ENCODE measurements around the gene MICALL2. TPM values are rescaled to one million over a fixed set of nuclear protein-coding genes. Genes with fewer than 3 reads are reported as not detected.
A peak's percentile ranks its signal among the peaks of the same experiment; 100 is the strongest.

MICALL2 gene
- polyA plus RNA-seq, 2 of the 4 experiments (the other 2 are of a cell fraction): 6.1 to 20.6 TPM

GRCh38 chr7:1458683-1459511, at the start of gene MICALL2 (continued):
- TF ChIP-seq FOXS1 (CRISPR knock-in tag; IDR thresholded peaks at IDR 0.05) (no peak), ZNF302 (CRISPR knock-in tag; IDR thresholded peaks at IDR 0.05) (no peak), ESRRA (IDR thresholded peaks at IDR 0.05; ENCODE audit: borderline replicate concordance, low read length) (no peak), FOSB (CRISPR knock-in tag; IDR thresholded peaks at IDR 0.05) (no peak), HEYL (CRISPR knock-in tag; IDR thresholded peaks at IDR 0.05) (no peak), CBX8 (IDR thresholded peaks at IDR 0.05) (no peak), ZSCAN20 (CRISPR knock-in tag; IDR thresholded peaks at IDR 0.05) (no peak), MAX (IDR thresholded peaks at IDR 0.05) (peak; percentile 63), SREBF2 (IDR thresholded peaks at IDR 0.05) (no peak), RFX5 (IDR thresholded peaks at IDR 0.05) (no peak), MYC (IDR thresholded peaks at IDR 0.05; ENCODE audit: borderline replicate concordance, low read length) (peak; percentile 20; the same call in 1 of the 2 replicates), BHLHE40 (IDR thresholded peaks at IDR 0.05; ENCODE audit: low read depth, low read length) (no peak), FOSL2 (IDR thresholded peaks at IDR 0.05) (peak; percentile 76), FOSL2 (CRISPR knock-in tag; IDR thresholded peaks at IDR 0.05) (peak; percentile 96), EP300 (IDR thresholded peaks at IDR 0.05) (no peak), ATOH8 (CRISPR knock-in tag; IDR thresholded peaks at IDR 0.05; ENCODE audit: low read depth) (no peak), MAZ (IDR thresholded peaks at IDR 0.05; ENCODE audit: borderline replicate concordance, low read depth, low read length) (no peak), CHD4 (IDR thresholded peaks at IDR 0.05; ENCODE audit: borderline replicate concordance) (no peak), SMC3 (IDR thresholded peaks at IDR 0.05) (no peak), MAFK (IDR thresholded peaks at IDR 0.05; ENCODE audit: partially characterized antibody) (peak; percentile 10), NPAS2 (CRISPR knock-in tag; IDR thresholded peaks at IDR 0.05; ENCODE audit: borderline replicate concordance) (no peak), E2F6 (IDR thresholded peaks at IDR 0.05; ENCODE audit: borderline replicate concordance, low read depth) (no peak; the same call in 1 of the 2 replicates), JUNB (IDR thresholded peaks at IDR 0.05) (peak; percentile 51; the same call in 1 of the 2 replicates), POLR2A (IDR thresholded peaks at IDR 0.05; ENCODE audit: low read length) (peak; percentile 99), EHMT2 (IDR thresholded peaks at IDR 0.05; ENCODE audit: low read depth) (no peak)
- TF ChIP-seq, protein P1, sequence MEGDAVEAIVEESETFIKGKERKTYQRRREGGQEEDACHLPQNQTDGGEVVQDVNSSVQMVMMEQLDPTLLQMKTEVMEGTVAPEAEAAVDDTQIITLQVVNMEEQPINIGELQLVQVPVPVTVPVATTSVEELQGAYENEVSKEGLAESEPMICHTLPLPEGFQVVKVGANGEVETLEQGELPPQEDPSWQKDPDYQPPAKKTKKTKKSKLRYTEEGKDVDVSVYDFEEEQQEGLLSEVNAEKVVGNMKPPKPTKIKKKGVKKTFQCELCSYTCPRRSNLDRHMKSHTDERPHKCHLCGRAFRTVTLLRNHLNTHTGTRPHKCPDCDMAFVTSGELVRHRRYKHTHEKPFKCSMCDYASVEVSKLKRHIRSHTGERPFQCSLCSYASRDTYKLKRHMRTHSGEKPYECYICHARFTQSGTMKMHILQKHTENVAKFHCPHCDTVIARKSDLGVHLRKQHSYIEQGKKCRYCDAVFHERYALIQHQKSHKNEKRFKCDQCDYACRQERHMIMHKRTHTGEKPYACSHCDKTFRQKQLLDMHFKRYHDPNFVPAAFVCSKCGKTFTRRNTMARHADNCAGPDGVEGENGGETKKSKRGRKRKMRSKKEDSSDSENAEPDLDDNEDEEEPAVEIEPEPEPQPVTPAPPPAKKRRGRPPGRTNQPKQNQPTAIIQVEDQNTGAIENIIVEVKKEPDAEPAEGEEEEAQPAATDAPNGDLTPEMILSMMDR (IDR thresholded peaks at IDR 0.05): no peak
- TF ChIP-seq, protein P2, sequence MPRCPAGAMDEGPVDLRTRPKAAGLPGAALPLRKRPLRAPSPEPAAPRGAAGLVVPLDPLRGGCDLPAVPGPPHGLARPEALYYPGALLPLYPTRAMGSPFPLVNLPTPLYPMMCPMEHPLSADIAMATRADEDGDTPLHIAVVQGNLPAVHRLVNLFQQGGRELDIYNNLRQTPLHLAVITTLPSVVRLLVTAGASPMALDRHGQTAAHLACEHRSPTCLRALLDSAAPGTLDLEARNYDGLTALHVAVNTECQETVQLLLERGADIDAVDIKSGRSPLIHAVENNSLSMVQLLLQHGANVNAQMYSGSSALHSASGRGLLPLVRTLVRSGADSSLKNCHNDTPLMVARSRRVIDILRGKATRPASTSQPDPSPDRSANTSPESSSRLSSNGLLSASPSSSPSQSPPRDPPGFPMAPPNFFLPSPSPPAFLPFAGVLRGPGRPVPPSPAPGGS (IDR thresholded peaks at IDR 0.05): peak; percentile 92

All from A549 (cell line).